SK-N-SH (cell line): ENCODE results near the gene LRP5. TPM values are rescaled to one million over a fixed set of nuclear protein-coding genes. Genes with fewer than 3 reads are reported as not detected.

Source experiments
- polyA plus RNA-seq, 3 experiments: library from polyadenylated mRNA; depleted of rRNA; stranded (reverse); fragments of >200 nt; gene quantifications; 2 replicates each; pipeline ENCODE4 v1.2.3, GENCODE V29; 2012
- small RNA-seq, 7 experiments: library from RNA; depleted of rRNA; stranded (forward); fragments of <200 nt; gene quantifications; one replicate each; pipeline ENCODE3, GENCODE V24; 2012

The LRP5 gene
- polyA plus RNA-seq, 1 of the 3 experiments (the other 2 are of a cell fraction), result 15.0 TPM

Small RNA genes lying within 50 kb of the gene (small RNA-seq; reads per million reads assigned to genes)
- 0 reads per million in 7 experiments for gene NDUFA3P2

Other genes starting within 250 kb of the LRP5 start
- 12.3 and 13.7 TPM in 2 replicates for gene CHKA, start 191.2 kb upstream of the LRP5 start, polyA plus RNA-seq (2012; rRNA removed)
- gene KMT5B, start 99.3 kb upstream of the LRP5 start, polyA plus RNA-seq (2012; rRNA removed), result 8.4 and 10.4 TPM in 2 replicates
- gene C11orf24, start 40.6 kb upstream of the LRP5 start, polyA plus RNA-seq (2012; rRNA removed), result 50.9 and 52.1 TPM in 2 replicates
- 28.1 and 28.9 TPM in 2 replicates for gene PPP6R3, start 148.2 kb downstream of the LRP5 start, polyA plus RNA-seq (2012; rRNA removed)